Lower leg skin (tissue), 3 donors: ENCODE results near the gene ELP4.

ENCODE experiments used
- POLR2A ChIP-seq, 2 donors: fragments of 450-650 bp; IDR thresholded peaks; one replicate each; pipeline ENCODE4 v1.6.1; 2016 to 2017; ENCODE audit warnings: antibody characterized with exemption in 2 of 2, mild to moderate bottlenecking in 1 of 2, moderate library complexity in 1 of 2
- TF ChIP-seq, protein P1 (sequence below), 3 donors: fragments of 450-650 bp; IDR thresholded peaks; one replicate each; pipeline ENCODE4 v1.5.1; 2016; ENCODE audit warnings: antibody characterized with exemption in 3 of 3, mild to moderate bottlenecking in 3 of 3, moderate library complexity in 2 of 3

DNA sequence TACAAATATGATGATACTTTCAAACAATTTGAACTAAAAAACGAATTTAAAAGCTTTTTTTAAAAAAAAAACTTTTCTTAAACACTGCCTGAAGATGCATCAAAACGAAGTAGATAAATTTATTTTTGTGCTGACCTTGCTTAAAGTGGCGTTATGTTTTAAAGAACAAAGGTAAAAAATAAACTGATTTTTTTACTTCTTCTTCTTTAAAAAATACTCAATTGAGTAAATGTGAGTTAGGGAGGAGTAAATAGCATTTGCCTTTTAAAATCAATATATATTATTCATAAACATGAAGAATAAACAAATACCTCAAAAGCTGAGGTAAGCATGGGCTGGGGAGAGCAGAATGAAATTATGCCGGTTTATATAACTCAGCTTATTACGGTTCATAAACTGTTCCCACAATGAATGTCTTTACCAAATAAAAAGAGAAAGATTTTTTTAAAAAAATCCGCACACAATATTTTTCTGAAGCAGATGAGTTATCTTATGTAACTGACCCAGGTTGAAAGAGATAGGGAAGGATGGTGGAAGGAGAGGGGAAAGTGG lies 292.5 kb downstream of the ELP4 start:
- TF ChIP-seq, protein P1, sequence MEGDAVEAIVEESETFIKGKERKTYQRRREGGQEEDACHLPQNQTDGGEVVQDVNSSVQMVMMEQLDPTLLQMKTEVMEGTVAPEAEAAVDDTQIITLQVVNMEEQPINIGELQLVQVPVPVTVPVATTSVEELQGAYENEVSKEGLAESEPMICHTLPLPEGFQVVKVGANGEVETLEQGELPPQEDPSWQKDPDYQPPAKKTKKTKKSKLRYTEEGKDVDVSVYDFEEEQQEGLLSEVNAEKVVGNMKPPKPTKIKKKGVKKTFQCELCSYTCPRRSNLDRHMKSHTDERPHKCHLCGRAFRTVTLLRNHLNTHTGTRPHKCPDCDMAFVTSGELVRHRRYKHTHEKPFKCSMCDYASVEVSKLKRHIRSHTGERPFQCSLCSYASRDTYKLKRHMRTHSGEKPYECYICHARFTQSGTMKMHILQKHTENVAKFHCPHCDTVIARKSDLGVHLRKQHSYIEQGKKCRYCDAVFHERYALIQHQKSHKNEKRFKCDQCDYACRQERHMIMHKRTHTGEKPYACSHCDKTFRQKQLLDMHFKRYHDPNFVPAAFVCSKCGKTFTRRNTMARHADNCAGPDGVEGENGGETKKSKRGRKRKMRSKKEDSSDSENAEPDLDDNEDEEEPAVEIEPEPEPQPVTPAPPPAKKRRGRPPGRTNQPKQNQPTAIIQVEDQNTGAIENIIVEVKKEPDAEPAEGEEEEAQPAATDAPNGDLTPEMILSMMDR (IDR thresholded peaks at IDR 0.05): no peak
- TF ChIP-seq POLR2A (IDR thresholded peaks at IDR 0.05): no peak
